ENCODE results near the gene LEKR1.
"Not testable (repeated sequence)": the region's sequence is repeated elsewhere in the genome, so short reads cannot be mapped to it uniquely, and the experiment has no call there.

The LEKR1 gene

DNA sequence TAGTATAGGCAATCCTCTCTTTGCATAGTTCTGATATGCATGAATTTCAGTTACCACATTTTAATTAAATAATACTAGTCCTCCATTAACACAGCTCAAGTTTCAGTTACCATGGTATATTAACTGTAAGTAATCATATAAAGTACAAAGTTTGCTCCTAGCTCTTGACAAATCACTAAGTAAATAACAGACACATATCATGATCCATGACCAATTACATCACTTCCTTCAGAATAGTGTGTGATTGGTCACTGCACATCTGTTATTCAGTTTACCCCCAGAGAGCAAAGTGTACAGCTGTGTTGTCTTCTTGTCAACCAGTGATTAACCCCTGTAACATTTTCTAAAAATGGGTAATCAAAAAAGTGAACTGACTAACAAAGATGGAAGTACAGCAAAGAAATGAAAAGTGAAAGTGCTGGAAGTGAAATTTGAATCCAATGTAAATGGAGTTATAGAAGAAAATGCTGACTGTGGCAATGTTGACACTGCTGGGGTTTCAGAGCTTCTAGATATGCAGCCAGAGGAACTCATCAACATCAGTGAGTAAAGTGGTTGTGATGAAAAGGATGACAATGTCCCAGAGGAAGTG, 30.2 kb upstream of the LEKR1 start:
- Mint-ChIP-seq H3K27ac (no peak overlapping the region), H3K36me3 (ENCODE audit: low read depth) (peaks cover 18% of the 10 kb centered on the region), H3K4me3 (no peak overlapping the region), H3K4me1 (ENCODE audit: low read depth) (peaks cover 23% of the 10 kb centered on the region), H3K9me3 (peaks cover 18% of the 10 kb centered on the region), H3K27me3 (no peaks in the 10 kb centered on the region)
- DNase-seq = no peak

DNA sequence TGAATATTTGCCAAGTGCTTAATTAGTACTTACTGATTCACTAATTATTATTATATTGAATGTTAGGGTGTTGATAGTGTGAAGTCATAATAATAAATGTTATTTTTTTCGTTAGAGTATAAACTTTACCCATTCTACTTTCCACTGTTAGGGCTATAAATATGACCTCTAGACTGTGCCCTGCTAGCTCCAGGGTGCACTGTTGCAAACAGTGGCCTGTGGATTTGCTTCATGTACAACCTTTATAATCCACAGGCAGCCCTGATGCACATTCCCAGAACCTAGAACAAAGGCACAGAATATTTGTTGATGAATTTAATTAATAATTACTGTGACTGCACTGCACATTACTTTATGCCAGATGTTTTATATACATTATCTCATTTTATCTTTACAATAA, 28.8 kb upstream of the LEKR1 start:
- Mint-ChIP-seq H3K27me3 (no peaks in the 10 kb centered on the region), H3K9me3 (peaks cover 21% of the 10 kb centered on the region), H3K27ac (no peak overlapping the region), H3K4me1 (ENCODE audit: low read depth) (peaks cover 20% of the 10 kb centered on the region), H3K4me3 (no peak overlapping the region), H3K36me3 (ENCODE audit: low read depth) (peaks cover 18% of the 10 kb centered on the region)
- no peak for DNase-seq

DNA sequence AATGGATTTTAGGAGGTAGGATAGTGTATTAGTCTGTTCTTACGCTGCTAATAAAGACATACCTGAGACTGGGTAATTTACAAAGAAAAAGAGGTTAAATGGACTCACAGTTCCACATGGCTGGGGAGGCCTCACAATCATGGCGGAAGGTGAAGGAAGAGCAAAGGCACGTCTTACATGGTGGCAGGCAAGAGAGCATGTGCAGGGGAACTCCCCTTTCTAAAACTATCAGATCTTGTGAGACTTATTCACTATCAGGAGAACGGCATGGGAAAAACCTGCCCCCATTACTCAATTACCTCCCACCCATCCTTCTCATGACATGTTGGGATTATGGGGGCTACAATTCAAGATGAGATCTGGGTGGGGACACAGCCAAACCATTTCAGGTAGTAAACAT, 25.9 kb upstream of the LEKR1 start:
- not testable (repeated sequence) for H3K4me3 Mint-ChIP-seq, H3K27ac Mint-ChIP-seq, H3K27me3 Mint-ChIP-seq

GRCh38 chr3:156801746-156802145, 24.4 kb upstream of the LEKR1 start:
- H3K27me3 Mint-ChIP-seq = no peaks in the 10 kb centered on the region
- peaks cover 18% of the 10 kb centered on the region for H3K36me3 Mint-ChIP-seq (ENCODE audit: low read depth)
- H3K27ac Mint-ChIP-seq = no peak overlapping the region
- DNase-seq = no peak
- no peaks in the 10 kb centered on the region for H3K4me1 Mint-ChIP-seq (ENCODE audit: low read depth)
- no peak overlapping the region for H3K4me3 Mint-ChIP-seq
- peaks cover 32% of the 10 kb centered on the region for H3K9me3 Mint-ChIP-seq

More for the DNA sequence above, 25.9 kb upstream of the LEKR1 start:
- peaks cover 18% of the 10 kb centered on the region for H3K36me3 Mint-ChIP-seq (ENCODE audit: low read depth)
- H3K4me1 Mint-ChIP-seq (ENCODE audit: low read depth); DNase-seq: not testable (repeated sequence)
- H3K9me3 Mint-ChIP-seq = peaks cover 32% of the 10 kb centered on the region

- H3K9me3 Mint-ChIP-seq = peaks cover 32% of the 10 kb centered on the region
- no peak for DNase-seq
- no peaks in the 10 kb centered on the region for H3K4me1 Mint-ChIP-seq (ENCODE audit: low read depth)
- peaks cover 18% of the 10 kb centered on the region for H3K36me3 Mint-ChIP-seq (ENCODE audit: low read depth)
- H3K4me3 Mint-ChIP-seq = no peak overlapping the region
- H3K27me3 Mint-ChIP-seq = no peaks in the 10 kb centered on the region
- no peak overlapping the region for H3K27ac Mint-ChIP-seq
Observed at GRCh38 chr3:156802821-156803606, 23.1 kb upstream of the LEKR1 start.

DNA sequence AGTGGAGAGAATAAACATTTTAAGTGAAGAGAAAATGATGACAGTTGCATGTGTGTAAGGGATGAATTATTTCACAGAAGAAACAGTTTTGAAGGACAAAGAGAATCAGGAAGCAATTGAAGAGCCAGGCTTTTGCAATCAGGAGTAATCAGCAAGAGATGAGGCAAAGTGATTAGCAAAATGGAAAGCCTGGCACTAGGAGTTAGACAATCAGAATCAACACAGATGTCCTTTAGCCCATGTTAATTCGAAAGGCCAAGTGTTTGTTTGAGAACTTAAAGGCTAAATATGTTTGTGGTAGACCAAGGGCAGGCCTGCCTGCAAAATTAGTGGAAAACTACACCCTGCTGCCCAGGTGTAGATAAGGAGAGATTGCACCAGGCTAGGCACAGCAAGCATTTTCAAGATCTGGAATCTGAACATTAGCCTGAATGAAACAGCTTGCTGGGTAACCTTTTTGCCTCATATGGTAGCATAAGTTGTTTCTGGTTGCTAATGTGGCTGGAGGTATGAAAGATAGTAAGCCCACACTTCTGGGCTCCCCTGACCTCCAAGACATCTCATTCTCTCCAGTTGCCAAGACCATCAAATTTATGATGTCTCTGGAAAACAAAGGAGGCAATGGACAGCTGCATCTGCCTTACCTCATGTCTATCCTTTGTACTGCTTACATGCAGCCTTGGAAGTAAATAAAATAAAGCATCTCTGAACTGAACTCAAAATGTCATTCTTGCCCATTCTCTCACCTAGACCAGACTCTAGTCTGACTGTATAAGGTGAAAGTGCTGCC, 22.0 kb upstream of the LEKR1 start:
- H3K27ac Mint-ChIP-seq = no peak overlapping the region
- peaks cover 28% of the 10 kb centered on the region for H3K9me3 Mint-ChIP-seq
- no peak overlapping the region for H3K4me3 Mint-ChIP-seq
- H3K4me1 Mint-ChIP-seq (ENCODE audit: low read depth) = no peaks in the 10 kb centered on the region
- no peak for DNase-seq
- H3K36me3 Mint-ChIP-seq (ENCODE audit: low read depth) = peaks cover 15% of the 10 kb centered on the region
- no peaks in the 10 kb centered on the region for H3K27me3 Mint-ChIP-seq

GRCh38 chr3:156806698-156807097, 19.5 kb upstream of the LEKR1 start:
- no peak overlapping the region for H3K27ac Mint-ChIP-seq

GRCh38 chr3:156808025-156808424, 18.1 kb upstream of the LEKR1 start:
- Mint-ChIP-seq H3K9me3 (peaks cover 17% of the 10 kb centered on the region), H3K36me3 (ENCODE audit: low read depth) (peaks cover 22% of the 10 kb centered on the region)

More at GRCh38 chr3:156806698-156807097, 19.5 kb upstream of the LEKR1 start:
- Mint-ChIP-seq H3K36me3 (ENCODE audit: low read depth) (peaks cover 21% of the 10 kb centered on the region), H3K4me1 (ENCODE audit: low read depth) (peaks cover 6% of the 10 kb centered on the region), H3K4me3 (no peak overlapping the region), H3K27me3 (no peaks in the 10 kb centered on the region), H3K9me3 (peaks cover 17% of the 10 kb centered on the region)
- no peak for DNase-seq

DNA sequence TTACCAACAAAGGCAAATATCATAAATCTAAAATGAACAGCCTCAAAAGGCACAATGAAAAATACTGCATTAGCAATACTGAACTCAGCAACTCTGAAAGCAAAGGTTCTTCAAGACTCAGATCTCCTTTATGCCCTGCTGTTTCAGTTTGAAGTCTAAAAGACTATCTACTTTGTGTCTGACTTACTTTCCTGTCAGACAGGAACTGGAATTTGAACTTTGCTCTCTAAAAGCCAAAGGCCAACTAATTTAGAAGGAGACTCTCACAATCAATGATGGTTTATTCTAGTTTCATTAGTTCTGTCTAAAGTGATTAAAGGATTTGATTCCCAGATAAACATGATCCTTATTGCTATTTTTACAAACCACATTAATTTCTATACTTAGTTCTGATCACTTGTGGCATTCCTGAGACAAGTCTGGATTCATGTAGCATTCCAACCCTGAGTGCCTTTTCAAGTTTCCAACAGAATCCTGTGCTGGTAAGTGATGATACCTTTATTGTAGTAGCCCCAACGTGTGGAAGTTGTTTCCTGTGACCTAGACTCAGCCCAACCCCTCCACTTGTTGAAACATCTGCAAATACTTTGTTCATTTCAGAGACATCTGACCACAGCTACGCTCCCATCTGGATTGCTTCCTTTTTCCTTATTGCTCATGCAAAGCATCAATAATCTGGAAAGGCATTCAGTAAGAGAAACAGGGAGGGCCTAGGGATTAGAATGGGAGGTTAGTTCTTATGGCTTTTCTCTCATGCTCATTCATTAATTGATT, 14.9 kb upstream of the LEKR1 start:
- no peak for DNase-seq
- Mint-ChIP-seq H3K9me3 (peaks cover 12% of the 10 kb centered on the region), H3K4me1 (ENCODE audit: low read depth) (peaks cover 32% of the 10 kb centered on the region), H3K27me3 (no peaks in the 10 kb centered on the region), H3K4me3 (no peak overlapping the region), H3K36me3 (ENCODE audit: low read depth) (peaks cover 34% of the 10 kb centered on the region), H3K27ac (no peak overlapping the region)

More at GRCh38 chr3:156808025-156808424, 18.1 kb upstream of the LEKR1 start:
- Mint-ChIP-seq H3K27me3 (no peaks in the 10 kb centered on the region), H3K4me3 (no peak overlapping the region), H3K27ac (no peak overlapping the region), H3K4me1 (ENCODE audit: low read depth) (peaks cover 13% of the 10 kb centered on the region)
- no peak for DNase-seq

DNA sequence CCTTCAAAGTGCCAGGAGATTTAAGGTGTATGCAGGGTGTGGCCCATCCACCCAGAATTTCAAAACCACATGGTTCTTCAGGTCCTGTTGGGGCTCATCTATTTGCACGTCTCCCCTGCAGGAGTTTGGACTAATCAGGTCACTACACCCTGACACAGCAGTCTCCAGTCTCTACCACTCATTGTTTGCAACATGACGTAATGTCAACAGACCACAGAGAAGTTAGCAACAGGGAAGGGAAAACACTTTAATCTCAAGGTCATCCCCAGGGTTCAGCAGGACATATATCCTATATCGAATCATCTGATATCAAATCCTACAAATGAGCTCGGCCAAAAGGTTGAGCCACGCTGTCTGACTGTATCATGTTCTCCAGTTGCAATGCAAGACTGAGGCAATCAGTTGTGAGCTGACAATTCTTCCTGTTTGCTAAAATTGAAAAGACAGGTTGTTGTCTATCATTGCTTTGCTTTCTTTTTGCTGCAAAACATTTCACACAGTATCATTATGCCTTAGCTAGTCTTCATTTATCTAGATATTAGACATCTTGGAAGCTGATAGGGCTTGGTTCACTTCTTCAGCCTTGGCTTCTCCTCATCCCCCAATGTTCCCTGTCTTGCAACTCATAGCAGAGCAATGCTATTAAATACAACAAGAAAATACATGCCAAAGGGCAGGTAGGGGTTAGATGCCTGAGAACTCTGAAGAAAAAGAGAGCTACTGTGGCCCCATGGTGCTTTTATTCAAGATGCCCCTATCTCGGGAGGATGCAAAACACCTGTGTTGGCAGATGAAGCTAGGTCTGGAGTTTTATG, 13.4 kb upstream of the LEKR1 start:
- H3K4me3 Mint-ChIP-seq = no peak overlapping the region
- H3K9me3 Mint-ChIP-seq = peaks cover 12% of the 10 kb centered on the region
- H3K4me1 Mint-ChIP-seq (ENCODE audit: low read depth) = peaks cover 41% of the 10 kb centered on the region
- no peaks in the 10 kb centered on the region for H3K27me3 Mint-ChIP-seq
- H3K27ac Mint-ChIP-seq = no peak overlapping the region
- peaks cover 39% of the 10 kb centered on the region for H3K36me3 Mint-ChIP-seq (ENCODE audit: low read depth)
- no peak for DNase-seq

DNA sequence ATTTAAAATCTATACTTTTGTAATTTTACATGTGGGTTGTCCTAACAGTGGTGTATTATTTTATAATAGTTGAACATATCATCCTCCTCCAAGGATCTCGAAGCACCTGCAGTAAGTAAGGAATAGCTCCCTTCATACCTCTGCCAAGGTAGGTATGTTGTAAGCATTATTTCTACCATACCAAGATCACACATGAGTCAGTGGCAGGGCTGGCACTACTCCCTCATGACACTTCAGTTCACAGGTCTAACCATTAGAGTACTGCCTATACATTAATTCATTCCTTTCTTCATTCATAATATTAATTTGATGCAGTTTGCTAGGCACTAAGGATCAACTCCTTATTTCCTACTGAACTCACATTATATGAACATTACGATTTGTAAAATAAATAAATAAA, 11.9 kb upstream of the LEKR1 start:
- DNase-seq = no peak
- Mint-ChIP-seq H3K27me3 (no peaks in the 10 kb centered on the region), H3K4me1 (ENCODE audit: low read depth) (peaks cover 56% of the 10 kb centered on the region), H3K9me3 (peaks cover 12% of the 10 kb centered on the region), H3K27ac (no peak overlapping the region), H3K4me3 (no peak overlapping the region), H3K36me3 (ENCODE audit: low read depth) (peaks cover 36% of the 10 kb centered on the region)

DNA sequence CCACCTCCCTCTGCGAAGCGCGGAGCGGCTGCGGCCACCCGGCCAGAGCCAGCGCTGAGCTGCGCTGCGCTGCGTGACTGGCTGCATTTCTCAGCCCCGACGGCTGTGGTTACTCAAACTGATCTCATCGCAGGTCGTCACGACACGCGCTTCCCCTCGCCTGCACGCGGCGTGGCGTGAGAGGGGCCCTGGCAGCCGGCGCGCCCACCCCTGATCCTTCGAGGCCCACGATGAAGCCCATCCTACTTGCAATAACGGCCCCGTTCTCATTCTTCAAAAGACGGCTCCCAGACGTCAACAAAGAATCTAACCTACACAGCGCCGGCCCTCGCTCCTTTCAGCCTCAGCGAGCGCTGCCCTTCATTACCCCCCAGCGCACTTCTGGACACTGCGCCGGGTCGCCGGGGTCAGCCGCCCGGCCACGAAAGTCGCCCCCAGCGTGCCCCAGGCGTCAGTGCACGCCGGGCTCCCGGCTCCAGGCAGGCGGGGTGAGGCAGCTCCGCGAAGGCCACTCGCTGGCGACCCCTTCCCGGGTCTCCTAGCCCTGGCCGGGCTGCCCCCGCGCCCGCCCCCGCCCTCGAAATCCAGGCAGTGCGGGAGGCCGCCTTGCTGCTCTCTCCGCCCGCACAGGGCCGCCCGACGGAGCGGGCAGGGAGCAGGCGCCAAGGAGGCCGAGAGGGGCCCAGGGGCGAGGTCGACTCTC, 9.9 kb upstream of the LEKR1 start:
- peak; percentile 72 for DNase-seq
- H3K36me3 Mint-ChIP-seq (ENCODE audit: low read depth) = peaks cover 22% of the 10 kb centered on the region
- peak overlapping the region; percentile 87 for H3K4me3 Mint-ChIP-seq
- H3K9me3 Mint-ChIP-seq = peaks cover 6% of the 10 kb centered on the region
- H3K27me3 Mint-ChIP-seq = no peaks in the 10 kb centered on the region
- H3K4me1 Mint-ChIP-seq (ENCODE audit: low read depth) = peaks cover 64% of the 10 kb centered on the region
- peak overlapping the region; percentile 99 for H3K27ac Mint-ChIP-seq

Data from activated T-cell treated with anti-CD3 and anti-CD28 coated beads, Interleukin-2, amount 50 U/mL, for 24 hours (primary cell).